ENCODE measurements around the gene GC.
"Not testable (repeated sequence)": the region's sequence is repeated elsewhere in the genome, so short reads cannot be mapped to it uniquely, and the experiment has no call there.

The GC gene, protein sequence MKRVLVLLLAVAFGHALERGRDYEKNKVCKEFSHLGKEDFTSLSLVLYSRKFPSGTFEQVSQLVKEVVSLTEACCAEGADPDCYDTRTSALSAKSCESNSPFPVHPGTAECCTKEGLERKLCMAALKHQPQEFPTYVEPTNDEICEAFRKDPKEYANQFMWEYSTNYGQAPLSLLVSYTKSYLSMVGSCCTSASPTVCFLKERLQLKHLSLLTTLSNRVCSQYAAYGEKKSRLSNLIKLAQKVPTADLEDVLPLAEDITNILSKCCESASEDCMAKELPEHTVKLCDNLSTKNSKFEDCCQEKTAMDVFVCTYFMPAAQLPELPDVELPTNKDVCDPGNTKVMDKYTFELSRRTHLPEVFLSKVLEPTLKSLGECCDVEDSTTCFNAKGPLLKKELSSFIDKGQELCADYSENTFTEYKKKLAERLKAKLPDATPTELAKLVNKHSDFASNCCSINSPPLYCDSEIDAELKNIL

DNA sequence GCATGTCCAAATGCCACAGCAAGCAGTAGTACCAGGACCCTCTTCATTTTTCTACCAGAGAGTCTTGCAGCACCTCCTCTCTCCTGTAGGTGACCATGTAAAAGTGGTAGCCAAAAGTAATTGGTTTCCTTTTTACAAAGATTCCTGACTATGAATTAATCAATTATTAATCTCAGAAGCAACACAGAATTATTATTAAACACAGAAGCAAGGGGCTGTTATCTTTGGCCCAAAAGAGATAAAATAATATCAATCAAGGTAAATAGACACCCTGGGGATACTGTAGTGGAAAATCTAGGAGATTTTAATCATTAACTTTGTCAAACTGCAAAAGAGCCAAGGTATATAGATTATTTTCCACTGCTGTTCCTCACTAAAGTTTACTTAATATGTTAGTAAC is at the start of gene GC:
Gene GC, minus strand, starts transcription at position 108 of the 400 bp plus-strand sequence. Its CDS starts 61 bp downstream, at position 47.
- no peak for DNase-seq

DNA sequence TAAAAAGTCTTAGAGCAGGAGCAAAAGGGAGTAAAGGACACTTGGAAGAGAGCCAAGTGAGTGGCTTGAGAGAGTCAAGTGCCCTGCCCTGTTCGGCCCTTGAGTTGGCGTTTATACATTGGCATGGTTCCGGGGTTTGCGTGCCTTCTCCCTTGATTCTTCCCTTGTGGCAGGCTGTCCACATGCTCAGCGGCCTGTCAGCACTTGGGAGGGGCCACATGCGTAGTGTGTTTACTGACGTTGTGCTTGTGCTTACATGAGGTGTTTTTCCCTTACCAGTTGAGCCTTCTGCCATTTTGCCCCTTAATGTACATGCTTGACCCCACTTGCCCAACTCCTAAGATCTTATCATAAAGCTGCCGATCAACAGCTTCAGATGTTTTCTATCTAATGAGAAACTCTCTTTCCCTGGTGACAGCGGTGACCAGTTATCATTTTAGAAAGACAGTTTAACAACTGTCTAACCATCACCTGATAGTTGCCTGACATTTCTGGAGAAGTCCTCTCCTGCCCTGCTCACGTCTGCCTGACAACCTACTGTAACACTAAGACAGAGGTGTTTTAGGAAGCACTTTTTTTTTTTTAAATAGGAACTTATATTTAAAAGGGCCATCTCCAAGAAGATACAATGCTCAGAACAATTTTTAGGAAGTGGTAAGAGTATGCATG is 49.5 kb upstream of the GC start:
- DNase-seq = no peak

DNA sequence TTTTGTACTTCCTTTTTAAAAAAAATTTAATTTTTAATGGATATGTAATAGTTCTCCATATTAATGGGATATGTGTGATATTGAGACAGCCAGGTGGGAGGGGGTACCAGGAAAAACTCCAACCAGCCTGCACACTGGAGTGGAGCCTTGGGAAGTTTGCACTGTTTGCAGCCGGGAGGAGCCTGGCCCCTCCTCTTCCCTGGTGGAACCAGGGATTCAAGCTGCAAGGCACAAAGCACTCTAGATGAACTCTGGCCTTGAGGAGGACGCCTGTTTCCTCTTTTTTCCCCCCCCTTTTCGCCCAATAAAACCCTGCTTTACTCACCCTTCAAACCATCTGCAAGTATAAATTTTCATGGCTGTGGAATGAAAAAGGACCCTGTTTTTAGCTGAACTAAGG is 48.2 kb upstream of the GC start:
- DNase-seq = no peak

DNA sequence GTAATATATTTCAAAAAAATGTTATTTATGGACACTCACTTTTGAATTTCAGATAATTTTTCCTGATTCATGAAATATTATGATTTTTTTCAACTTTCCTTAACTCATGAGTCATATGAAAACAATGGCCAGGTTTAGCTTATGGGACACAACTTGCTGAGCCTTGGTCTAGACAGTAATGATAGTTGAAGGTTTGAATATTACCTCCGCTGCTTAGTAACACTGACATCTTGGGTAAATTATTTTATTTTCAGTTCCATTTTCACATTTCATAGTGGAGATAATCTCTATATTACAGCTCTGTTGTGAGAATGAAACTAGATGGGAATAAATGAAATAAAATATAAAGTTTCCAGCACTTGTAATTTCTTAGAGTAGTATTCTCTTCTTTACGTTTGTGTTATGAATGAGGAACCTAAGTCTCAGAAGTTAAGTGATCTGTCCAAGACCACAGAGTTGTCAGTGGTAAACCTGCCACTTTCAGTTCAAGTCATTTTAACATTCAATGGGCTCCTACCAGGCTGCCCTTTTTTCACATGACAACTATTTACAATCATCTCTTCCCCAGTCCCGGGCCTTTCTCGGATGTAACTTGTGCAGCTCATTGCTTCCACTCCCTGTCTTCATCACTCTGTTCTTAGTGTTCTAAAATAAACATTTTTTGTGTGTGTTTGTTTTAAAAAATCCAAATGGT is 46.8 kb upstream of the GC start:
- DNase-seq = no peak

DNA sequence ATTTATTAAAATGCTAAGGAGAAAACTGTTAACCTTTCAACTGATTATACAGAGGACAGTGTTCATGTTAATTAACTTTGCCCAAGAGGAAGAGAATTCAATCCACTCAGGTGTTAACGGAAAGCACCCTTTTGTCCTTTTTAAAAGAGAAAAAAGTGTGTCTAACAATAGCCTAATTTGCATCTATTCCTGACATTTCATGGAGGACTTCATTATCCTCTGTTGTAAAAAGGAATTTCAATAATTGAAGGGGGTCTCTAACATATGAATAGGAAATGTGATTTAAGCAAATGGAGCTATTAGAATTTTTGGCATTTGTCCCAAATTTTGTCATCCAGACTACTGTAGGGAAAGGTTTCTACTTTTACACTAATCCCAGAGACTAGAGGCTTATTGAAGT is 44.6 kb upstream of the GC start:
- no peak for DNase-seq

DNA sequence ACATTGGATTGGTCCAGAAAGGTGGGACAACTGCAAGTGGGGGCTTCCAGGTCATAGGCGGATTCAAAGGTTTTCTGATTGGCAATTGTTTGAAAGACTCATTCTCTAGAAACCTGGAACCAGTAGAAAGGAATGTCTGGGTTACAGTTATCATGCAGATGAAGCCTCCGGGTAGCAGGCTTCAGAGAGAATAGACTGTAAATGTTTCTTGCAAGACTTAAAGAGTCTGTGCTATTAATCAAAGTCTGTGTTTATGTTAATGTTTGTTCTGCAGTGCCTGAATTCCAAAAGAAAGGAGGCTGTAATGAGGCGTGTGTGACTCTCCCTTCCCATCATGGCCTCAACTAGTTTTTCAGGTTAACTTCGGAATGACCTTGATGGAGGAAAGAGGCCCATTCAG is 43.9 kb upstream of the GC start:
- no peak for DNase-seq

DNA sequence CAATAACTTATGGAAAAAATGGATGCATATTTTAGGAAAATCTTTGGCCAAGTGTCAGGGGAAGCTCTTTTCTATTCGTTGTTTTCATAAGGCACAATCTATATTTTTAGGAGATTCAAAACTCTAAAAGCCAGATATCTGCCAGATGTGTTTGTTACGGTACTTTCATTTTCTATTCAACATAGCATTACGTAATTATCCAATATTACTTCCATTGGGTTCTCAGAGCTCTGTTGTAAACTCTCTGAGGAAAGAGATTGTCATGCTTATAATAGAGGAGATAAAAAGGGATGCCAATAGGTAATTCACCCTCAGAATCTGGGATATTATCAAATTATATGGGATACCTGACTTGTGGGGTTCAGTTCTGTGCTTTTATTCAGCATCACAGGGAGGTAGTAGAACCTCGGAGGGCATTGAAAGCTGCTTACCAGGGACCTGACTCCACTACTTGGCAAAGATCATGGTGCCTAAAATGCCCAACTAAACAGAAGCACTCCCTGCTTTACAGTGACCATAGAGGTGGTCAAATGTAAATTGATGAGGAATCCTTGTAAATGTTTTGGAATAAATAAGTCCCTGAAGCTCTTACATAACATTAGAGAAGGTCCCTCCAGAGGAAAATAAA is 32.9 kb upstream of the GC start:
- no peak for DNase-seq

DNA sequence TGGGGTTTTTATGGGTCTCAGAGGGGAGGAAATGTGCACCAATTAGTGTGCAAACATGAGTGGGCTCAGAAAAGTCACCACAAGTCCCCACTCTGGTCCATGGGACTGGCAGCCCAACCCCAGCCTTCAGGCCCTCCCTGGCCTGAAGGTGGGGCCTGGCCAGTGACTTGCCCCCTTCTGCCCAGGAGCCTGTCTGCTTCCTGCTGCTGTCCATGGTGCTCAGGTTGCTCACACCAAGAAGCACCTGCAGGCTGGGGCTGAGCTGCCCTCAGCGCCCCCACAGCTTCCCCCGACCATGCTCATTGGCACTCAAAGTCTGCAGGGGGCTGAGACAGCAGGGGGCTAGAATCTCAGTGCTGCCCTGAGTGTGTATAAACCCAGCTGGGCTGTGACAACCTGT is 30.6 kb upstream of the GC start:
- no peak for DNase-seq

DNA sequence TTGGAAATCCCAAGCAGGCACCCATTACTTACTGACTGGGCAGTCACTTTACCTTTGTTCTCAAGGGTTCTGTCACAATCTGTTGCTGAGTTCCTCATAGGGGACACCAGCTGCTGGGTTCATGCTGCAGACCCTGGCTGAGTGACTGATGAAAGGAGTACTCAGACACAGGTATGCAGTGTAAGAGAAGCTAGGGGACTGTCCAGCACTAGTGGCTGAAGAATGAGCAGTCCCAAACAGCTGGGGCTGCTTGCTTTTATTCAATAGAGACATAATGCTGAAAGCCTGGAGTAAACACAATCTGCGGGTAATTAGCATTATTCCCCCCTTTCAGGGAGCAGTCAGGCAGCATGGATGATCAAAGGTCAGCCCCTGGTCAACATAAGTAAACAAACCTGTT is 25.9 kb upstream of the GC start:
- DNase-seq = not testable (repeated sequence)

DNA sequence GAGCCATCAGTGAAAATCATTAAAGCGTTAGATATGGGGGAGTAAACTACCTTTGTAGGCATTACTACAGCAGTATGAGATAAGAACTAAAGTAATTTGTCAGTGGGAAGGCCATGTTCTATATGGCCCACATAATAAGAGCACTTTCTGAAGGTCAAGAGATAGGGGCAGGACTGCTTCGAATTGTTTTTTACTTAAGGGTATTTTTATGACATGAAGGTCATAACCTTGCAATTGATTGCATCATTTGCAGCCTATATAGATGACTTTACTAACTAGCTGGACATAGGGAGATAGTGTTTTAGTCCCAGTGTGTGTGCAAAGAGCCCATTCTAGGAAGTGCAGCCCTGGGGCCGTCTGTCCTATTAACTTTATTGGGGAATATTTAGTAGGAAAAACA is 23.6 kb upstream of the GC start:
- no peak for DNase-seq

DNA sequence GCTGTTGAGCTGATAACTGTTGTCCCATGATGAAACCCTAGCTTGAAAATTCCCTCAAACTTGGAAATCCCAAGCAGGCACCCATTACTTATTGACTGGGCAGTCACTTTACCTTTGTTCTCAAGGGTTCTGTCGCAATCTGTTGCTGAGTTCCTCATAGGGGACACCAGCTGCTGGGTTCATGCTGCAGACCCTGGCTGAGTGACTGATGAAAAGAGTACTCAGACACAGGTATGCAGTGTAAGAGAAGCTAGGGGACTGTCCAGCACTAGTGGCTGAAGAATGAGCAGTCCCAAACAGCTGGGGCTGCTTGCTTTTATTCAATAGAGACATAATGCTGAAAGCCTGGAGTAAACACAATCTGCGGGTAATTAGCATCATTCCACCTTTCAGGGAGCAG is 21.4 kb upstream of the GC start:
- DNase-seq = not testable (repeated sequence)

DNA sequence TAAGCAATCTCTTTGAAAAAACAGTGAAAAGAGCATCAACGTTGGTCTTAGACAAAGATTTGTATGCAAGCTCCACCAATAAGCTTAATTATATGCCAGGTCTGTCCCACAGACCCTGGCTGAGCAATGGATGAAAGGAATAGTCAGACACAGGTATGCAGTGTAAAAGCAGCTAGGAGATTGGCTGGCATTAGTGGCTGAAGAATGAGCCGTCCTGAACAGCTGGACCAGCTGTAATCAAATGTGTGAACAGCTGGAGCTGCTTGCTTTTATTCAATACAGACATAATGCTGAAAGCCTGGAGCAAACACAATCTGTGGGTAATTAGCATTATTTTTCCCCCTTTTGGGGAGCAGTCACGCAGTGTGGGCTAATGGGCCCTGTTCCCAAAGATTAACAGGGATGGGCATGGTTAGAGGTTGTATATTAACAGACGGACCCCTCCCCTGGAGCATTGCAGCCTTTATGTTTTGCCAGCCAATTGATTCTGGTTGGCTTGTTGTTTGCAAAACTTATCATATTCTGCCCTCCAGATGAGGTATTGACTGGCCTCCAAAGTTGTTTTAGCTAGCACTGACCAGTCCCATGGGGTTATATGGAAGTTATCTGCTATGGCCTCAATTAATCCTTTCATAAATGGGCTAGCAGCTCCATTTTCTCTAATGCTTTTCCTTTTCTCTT is 20.3 kb upstream of the GC start:
- DNase-seq = not testable (repeated sequence)

DNA sequence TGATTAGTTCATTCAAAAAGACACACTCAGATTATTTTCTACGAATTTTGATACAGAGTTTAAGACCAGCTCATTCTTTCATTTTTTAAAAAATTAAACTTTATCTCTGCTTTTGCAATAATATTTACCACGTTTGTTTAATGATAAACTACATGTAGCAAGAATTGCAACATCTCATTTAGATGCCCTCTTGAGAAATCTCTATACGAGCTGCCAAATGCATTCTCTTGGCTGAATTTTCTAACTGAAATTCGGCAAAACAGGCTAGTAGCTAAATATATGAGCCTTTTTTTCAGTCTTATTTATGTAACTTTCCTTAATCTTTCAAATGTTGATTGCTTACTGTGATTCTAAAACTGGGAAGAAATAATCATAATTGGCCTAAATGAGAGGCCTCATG is 2.1 kb upstream of the GC start:
- DNase-seq = no peak

DNA sequence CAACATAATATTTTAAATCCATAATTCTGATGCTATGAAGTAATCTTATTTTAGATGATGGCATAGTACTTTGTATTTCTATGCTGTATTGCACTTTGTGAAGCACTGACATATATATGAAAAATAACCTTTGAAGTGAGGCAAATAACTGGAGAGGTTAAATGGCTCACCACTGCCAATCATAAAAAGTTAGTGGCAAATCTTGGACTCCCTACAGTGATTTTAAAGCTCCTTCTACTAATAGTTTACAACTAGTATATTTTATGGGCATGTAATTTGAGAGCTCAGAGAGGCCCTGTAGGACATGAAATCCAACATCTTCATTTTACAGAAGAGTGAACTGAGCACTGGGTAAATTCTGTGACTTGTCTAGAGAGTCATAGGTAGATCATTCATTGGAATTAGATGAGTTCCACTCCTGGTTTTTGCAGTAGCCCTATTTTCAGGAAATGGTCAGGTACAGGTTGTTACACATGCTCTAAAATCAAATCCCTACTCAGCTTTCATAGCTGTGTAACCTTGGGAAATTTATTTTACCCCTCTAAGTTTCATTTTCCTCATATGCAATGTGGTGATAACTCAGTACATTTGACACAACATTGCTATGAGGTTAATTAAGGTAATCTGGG is 804 bp upstream of the GC start:
- no peak for DNase-seq

DNA sequence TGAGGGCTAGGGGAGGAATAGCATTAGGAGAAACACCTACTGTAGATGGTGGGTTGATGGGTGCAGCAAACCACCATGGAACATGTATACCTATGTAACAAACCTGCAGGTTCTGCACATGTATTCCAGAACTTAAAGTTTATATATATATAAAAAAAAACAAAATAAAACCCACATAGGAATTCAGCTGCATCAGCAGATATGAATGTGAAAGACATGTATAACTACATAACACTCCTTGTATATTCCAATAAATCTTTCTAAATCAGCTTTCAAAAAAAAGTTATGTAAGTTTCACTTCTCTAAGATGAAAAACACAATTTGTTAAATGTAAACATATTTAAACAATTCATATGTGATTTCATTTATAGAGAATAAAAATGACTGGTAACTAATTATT is 6.0 kb downstream of the GC start:
- no peak for DNase-seq

DNA sequence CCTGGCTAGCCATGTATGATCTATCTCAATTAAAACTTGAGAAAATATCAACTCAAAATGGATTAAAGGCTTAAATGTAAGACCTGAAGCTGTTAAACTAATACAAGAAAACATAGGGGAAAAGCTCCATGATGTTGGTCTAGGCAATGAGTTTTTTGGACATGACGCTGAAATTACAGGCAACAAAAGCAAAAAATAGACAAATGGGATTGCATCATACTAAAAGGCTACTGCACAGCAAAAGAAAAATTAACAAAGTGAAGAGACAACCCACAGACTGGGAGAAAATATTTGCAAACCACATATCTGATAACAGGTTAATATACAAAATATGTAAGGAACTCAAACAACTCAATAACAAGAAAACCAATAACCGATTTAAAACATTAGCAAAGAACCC is 8.4 kb downstream of the GC start:
- no peak for DNase-seq

DNA sequence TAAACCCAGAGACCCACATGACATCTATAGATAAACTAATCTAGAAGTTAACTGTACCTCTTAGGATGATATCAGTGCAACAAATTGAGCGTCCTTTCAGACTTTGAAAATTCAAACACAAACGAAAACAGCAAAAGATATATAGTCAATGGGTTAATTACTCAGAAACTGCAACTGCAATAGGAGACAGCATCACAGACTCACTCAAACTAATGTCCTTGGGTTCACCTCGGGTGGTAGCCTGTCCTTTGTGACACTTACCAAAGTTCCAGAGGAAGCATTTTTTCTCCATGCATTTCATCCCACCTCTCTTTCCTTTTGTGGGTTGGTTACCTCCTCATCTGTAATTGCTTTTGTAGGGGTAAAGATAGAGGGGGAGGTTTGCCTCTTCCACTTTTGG is 9.7 kb downstream of the GC start:
- DNase-seq = no peak

DNA sequence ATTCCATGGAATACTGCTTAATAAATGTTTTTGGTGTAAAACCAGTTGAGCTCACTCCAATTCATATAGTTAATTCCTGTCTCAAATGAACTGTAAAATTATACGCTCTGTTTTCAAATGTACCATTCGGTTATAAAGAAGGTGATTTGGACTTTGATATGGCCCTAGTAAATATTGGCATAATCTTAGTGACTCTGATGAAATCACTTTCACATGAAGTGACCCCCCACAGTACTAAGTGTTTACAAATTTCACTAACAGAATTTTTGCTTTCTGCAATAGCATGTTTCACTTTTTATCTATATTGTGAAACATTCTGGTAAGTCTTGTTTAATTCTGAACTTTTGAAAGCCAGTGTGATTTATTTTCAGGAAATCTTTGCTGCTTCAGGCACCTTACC is 10.9 kb downstream of the GC start:
- DNase-seq = no peak

DNA sequence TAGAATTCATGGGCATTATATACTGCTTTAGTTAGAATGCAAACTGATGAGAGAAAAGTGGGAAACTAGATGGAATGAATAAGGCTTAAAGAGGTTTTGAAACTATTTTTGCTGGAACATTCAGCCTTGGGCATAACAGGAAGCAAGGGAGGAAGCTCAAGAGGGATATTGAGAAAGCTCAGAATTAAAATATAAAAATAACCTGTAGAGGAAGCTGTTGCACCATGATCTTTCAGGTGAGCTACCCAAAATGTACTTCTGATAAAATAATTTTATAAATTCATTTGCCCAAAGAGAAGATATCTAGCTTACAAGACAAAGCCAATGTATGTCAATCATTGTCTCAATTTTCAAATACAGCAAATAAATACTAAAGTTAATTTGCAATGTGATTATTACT is 11.3 kb downstream of the GC start:
- no peak for DNase-seq

DNA sequence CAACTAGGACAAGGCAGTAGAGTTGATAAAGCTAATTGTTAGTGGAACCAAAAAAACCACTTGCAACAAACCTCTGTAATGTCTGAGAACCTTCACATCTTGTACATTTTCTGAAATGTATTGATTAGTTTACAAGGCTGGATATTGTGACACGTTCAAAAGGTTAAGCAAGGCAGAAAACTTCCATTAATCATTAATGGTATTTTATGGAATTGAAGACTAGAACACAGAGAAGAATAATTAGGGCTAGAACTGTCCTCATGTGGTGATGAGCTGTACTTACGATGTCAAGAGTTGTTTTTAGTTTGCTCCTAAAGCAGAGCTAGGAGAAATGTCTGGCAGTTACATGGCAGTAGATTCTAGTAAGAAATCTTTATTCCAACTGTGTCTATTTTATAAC is 12.3 kb downstream of the GC start:
- DNase-seq = no peak

DNA sequence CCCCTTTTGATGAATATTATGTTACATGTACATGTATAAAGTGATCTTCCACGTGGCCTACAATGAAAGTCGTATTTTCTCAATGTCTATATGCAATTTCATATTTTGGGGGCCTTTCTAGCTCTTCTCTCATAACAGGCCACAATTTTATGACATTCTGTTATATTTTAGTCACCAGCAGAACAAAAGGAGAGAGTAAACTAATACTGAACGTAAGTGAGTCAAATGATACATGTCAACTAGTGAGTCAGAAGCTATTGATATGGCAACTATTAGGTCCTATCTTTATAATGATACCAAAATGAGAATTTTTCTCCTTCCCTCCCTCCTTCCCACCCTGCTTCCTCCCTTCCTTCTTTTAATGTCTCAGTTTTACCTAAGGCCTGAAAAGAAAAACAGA is 14.4 kb downstream of the GC start:
- DNase-seq = no peak

DNA sequence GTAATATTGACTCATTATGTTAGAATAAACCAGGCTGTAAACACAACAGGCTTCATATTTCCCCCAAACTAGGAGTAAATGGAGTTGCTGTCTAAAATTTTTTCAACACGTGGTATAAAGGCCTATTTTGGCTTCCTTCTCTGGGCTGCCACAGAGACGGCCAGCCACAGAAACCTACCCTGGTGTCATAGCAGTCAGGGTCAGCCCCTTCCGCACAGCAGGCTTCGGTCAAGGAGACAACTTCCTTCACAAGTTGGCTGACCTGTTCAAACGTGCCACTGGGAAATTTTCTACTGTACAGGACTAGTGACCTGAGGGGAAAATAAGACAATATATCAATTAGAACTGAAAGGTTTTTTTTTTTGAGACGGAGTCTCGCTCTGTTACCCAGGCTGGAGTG is 15.8 kb downstream of the GC start:
- DNase-seq = no peak

All from bone marrow (tissue), 2 donors.